ENCODE data around the gene PRRC2C.
"Not testable (repeated sequence)": the region's sequence is repeated elsewhere in the genome, so short reads cannot be mapped to it uniquely, and the experiment has no call there.

The PRRC2C gene

DNA sequence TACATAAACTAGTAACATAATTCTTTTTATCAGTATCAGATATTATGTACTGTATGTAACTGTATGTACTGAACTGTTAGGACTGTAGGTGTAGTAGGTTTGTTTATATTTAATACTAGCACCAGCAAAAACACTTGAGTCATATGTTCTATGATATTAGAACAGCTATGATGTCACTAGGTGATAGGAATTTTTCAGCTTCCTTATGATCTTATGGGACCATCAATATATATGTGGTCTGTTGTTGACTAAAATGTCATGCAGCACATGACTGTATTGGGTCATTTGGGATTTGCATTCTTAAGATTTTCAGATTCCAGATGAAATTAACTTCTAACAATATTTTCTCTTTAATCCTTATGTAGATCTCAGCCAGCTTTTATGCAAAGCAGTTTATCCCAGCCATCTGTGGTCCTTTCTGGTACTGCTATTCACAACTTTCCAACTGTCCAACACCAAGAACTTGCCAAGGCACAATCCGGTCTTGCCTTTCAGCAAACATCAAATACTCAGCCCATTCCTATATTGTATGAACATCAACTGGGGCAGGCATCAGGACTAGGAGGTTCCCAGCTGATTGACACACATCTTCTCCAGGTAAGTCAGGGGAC is 98.4 kb downstream of the PRRC2C start:
- no peak for DNase-seq (ENCODE audit: low read depth in 2 of 2)

DNA sequence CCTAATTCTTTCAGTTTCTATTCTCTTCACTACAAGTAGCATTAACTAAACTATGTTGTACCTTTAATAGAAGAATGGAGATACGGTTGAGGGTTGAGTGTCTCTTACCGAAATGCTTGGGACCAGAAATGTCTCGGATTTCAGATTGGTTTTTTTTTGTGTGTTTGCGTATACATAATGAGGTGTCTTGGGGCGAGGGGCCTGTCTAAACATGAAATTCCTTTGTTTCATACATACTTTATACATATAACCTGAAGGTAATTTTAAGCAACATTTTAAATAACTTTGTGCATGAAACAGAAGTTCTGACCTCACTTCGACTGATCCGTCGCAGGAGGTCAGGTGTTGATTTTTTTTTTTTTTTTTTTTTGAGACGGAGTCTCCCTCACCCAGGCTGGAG is 100.4 kb downstream of the PRRC2C start:
- DNase-seq (ENCODE audit: low read depth in 2 of 2) = no peak

DNA sequence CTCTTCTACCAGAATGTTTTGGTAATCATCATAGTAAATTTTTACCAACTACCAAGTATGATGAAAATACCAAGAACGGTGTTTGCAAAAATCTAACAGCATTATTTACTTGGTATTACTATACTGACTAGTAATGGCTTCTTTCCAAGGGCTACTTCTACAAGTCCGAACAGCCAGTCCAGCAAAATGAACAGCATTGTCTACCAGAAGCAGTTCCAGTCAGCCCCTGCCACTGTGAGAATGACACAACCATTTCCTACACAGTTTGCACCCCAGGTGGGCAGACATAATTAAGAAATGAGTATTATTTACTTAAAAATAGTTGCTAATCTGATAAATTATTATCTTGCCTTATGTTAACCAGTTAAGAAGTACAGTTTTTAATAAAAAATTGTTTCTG is 102.9 kb downstream of the PRRC2C start:
- DNase-seq (ENCODE audit: low read depth in 2 of 2) = no peak

DNA sequence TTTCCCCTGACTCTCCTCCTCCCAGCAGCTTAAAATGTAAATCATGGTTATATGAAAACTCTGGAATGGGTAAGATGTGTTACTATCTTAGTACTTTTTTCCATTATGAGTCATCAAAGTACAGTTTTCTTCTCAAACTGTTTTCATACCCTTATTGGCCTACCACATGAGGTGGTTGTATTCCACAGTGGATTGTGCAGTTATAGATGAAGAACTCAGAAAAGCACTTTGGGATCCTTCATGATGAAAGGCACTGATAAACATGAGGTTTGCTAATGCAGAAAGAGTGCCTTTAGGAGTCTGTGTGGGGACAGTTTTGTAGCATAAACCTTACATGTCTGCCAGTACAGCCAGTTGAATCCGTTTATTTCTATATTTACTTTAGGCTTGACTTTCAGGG is 104.7 kb downstream of the PRRC2C start:
- DNase-seq (ENCODE audit: low read depth in 2 of 2) = no peak

DNA sequence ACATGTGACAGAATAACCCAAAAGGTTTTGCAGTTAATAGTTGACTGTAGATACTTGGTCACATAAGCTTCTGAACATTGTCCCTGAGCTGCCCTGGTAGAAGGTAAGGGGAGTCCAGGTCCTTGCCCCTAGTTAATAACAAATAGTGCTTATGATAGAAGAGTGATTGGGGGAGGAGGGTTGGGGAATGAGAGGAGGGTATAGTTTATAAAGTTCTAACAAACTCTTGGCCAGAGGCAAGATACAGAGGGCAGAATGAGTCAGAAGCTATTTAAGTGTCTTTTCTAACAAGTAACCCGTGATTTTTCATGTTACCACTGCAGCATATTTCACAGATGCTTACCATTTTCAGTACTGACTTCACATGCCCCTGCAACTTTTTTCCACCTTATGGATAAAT is 110.0 kb downstream of the PRRC2C start:
- DNase-seq (ENCODE audit: low read depth in 2 of 2) = no peak

DNA sequence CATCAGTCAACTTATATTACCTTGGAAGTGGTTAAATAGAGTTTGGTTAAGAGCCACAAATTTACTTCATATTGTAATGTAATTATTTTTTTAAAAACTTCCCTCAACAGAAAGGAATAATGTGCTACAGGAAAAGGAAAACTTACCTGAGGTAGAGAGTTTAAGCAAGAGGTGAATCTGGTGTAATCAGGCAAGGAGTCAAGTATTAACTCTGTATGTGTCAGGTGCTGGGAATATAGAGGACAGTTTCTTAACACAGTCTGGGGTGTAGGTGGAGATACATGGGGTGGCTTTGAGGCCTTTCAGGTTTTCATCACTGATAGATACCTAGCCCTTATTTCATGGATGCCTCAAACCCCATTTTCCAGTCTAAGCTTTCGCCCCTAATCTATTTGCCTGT is 110.8 kb downstream of the PRRC2C start:
- no peak for DNase-seq (ENCODE audit: low read depth in 2 of 2)

DNA sequence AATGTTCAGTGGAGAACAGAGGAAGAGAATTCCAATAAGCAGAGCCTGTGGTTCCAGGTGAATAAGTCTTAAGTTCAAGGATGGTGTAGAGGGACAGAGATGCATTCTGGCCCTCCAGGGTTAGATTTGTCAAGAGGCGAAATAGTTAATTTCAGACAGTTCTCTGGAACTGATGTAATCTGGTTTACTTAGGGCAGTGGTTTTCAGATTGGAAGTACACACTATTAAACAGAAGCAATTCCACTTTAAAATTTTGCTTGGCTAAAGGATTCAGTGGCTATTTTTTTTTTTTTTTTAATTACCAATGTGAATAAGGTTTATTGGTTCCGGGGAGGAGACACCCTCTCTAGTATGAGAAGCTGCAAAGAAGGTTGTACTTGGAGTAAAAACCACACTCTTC is 111.4 kb downstream of the PRRC2C start:
- no peak for DNase-seq (ENCODE audit: low read depth in 2 of 2)

DNA sequence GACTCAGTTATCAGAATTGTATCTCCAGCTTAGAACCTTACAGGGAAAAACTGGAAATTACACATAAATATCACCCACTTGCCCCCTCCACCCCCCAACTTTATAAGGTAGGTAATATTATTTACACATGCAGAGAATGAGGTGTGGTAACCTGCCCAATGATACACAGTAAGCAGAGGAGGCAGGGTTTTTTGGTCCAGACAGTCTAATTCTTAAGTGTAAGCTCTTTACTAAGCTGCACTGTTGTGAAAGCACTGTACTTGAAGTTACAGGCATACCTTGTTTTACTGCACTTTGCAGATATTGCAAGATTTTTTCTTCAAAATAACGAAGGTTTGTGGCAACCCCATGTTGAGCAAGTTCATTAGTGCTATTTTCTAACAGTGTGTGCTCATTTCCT is 111.9 kb downstream of the PRRC2C start:
- no peak for DNase-seq (ENCODE audit: low read depth in 2 of 2)

DNA sequence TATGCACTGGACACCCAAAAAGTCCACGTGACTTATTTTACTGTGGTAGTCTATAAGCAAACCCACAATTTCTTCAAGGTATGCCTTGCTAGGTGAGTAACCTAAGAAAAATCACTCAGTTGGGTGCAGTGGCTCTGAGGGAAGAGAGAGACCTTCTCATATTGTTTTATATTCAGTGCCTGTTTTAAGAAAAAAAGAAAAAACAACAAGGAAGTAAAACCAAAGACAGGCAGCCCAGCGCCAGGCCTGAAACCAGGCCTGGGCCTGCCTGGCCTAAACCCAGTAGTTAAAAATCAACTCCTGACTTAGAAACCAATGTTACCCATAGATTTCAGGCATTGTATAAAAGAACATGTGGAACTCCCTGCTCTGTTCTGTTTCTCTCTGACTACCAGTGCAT is 115.0 kb downstream of the PRRC2C start:
- not testable (repeated sequence) for DNase-seq (ENCODE audit: low read depth in 2 of 2)

DNA sequence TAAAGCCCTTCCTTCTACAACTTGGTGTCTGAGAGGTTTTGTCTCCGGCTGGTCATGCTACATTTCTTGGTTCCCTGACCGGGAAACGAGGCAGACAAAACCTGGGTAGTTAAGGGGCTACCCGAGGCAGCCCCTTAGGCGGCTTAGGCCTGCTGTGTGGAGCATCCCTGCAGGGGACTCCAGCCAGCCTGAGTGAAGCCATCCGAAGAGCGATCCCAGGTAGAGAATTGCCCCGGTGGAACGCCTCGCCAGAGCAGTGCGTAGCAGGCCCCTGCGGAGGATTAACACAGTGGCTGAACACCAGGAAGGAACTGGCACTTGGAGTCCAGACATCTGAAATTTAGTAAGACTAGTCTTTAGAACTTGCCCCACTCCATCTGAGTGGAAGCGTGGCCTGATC is 115.5 kb downstream of the PRRC2C start:
- DNase-seq (ENCODE audit: low read depth in 2 of 2) = no peak

DNA sequence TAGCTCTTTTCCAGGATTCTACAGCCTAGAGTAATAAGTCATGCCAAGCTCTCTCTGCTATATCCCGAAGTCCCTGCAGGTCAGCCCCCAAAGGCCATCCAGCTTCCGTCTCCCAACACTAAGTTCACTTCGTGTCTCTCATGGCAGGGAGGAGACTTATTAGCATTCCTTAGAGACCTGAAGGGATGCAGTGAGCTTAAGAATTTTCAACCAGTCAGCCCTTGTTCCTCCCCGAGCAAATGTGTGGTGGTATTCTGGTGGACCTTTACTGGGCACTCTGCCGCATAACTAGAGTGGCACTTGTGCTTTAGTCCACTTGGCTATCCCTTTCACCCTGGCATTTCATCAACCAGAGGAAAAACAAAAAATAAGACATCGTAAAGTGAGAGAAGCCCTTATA is 117.7 kb downstream of the PRRC2C start:
- DNase-seq (ENCODE audit: low read depth in 2 of 2) = not testable (repeated sequence)

DNA sequence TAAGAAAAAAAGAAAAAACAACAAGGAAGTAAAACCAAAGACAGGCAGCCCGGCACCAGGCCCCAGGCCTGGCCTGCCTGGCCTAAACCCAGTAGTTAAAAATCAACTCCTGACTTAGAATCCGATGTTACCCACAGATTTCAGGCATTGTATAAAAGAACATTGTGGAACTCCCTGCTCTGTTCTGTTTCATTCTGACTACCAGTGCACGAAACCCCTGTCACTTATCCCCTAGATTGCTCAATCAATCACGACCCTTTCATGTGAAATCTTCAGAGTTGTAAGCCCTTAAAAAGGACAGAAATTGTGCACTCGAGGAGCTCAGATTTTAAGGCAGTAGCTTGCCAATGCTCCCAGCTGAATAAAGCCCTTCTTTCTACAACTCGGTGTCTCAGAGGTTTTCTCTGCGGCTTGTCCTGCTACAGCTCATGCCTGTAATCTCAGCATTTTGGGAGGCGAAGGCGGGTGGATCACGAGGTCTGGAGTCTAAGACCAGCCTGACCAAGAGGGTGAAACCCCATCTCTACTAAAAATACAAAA is 121.1 kb downstream of the PRRC2C start:
- no peak for DNase-seq (ENCODE audit: low read depth in 2 of 2)

DNA sequence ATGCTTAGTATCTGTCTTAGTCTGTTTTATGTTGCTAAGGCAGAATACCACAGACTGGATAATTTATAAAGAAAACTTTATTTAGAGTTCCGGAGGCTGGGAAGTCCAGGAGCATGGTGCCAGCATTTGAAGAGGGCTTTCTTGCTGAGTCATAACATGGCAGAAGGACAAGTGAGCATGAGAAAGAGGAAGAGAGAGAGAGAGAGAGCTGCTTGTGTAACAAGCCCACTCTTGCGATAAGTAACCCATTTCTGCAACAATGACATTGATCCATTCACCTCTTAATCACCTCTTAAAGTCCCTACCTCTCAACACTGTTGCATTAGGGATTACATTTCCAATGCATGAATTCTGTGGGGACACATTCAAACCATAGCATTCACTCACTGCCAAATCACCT is 125.1 kb downstream of the PRRC2C start:
- no peak for DNase-seq (ENCODE audit: low read depth in 2 of 2)

DNA sequence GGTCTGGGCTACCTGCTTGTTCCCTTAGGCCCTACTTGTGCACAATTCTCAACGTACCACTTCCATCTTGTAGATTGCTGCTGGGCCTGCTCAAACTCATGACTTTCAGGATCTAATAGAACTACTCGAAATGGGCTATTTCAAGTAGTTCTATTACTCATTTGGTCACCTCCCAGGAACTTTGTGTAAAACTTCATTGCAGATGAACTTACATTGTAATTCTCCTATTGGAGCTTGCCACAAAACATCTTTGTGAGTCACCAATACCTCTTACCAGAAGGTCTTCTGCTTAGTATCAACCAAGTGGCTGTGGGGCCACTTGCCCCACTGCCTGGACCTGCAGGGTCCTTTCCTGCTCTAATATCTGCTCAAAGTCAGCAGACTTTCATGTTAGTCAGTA is 126.0 kb downstream of the PRRC2C start:
- no peak for DNase-seq (ENCODE audit: low read depth in 2 of 2)

DNA sequence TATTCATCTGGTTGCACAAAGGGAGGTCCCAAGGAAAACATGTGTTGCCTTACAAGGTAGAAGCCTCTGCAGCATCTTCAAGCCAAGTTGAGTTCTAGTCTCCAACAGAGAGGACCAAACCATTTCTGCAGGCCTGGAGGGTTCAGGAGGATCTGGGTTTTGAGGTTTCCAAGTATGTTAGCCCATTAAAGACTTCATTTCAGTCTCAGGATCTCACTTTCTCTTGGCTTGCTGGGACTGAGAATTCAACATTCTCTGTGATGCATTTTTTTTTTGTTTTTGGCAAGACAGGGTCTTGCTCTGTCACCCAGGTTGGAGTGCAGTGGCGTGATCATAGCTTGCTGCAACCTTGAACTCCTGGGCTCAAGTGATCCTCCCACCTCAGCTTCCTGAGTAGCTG is 128.0 kb downstream of the PRRC2C start:
- no peak for DNase-seq (ENCODE audit: low read depth in 2 of 2)

DNA sequence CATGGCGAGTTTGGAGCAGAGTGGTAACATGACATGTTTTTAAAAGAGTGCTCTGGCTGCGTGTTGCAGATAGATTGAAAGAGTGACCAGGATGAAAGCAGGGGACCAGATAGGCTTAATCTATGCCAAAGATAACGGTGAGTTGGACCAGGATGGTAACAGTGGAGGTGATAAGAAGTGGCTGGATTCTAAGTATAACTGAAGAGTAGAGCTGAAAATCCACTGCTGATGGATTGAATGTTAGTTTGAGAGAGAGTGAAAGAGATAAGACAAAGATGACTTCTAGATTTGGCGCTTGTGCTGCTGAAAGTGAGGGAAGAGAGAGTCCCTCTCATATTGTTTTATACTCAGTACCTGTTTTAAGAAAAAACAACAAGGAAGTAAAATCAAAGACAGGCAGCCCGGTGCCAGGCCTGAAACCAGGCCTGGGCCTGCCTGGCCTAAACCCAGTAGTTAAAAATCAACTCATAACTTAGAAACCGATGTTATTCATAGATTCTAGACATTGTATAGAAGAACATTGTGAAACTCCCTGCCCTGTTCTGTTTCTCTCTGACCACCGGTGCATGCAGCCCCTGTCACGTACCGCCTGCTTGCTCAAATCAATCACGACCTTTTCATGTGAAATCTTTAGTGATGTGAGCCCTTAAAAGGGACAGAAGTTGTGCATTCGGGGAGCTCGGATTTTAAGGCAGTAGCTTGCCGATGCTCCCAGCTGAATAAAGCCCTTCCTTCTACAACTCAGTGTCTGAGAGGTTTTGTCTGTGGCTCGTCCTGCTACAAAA is 130.0 kb downstream of the PRRC2C start:
- not testable (repeated sequence) for DNase-seq (ENCODE audit: low read depth in 2 of 2)

DNA sequence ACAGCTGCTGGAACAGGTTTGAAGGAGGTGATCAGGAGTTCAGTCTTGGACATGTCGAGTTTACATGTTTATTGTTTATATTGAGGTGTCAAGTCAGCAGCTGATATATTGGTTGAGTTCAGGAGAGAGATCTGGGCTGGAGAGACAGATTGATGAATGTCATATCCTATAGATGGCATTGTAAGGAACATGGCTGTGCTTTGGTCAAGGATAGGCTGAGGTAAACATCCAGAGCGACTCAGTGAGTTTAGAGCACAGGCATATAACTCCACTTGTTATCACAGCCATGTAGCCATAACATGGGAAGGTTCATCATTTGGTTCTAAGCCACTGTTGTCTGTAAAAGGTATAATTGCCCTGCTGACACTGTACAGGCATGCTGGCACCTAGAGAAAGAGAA is 131.3 kb downstream of the PRRC2C start:
- DNase-seq (ENCODE audit: low read depth in 2 of 2) = no peak

DNA sequence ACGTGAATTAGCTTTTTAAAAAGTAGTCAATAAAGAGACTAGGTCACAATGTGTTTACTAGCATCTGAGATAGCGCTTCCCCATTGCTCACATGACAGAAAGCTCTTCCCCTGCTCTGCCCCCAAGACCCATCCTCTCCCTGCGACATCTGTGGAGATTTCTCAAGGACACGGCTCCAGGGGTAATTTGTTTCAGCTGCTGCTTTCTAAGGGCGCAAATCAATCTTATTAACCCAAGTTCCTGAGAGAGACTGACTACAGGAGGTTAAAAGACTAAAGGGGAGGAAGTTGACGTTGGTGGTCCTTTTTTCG is 136.8 kb downstream of the PRRC2C start, which contains the start of gene MYOCOS:
TSS of gene MYOCOS (plus strand) at position 92 of the 311 bp plus-strand sequence. CDS start 1,641 bp downstream, outside the sequence.
- DNase-seq (ENCODE audit: low read depth in 2 of 2) = no peak

DNA sequence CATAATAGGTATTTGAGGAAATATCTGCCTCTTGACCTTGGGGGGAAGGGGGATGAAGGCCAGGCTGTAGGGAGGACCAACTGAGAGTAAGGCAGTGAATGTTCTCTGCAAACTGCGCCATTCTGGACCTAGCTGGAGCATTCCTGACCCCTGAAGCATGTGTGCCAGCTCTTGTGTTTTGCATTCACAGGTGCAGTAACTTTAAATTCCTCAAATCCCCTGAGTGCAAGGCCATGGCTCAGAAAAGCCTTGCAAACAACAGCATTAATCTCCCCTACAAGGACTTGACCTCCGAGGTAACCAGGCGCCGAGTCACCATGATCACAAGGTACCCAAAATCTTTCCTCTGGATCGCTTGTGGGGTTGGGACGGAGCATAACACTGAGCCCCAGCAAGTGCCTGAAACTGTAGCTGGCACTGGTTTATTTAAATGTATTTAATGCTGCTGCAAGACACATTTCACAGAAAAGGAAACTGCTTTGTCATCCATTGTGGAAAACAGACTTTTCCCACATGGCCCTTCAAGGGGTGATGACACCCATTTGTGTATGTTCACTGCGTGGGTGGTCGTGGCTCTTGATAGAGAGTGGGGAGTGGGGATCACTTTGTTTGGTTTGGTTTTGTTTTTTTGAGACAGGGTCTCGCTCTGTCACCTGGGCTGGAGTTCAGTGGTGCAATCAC is 138.5 kb downstream of the PRRC2C start:
- no peak for DNase-seq (ENCODE audit: low read depth in 2 of 2)

DNA sequence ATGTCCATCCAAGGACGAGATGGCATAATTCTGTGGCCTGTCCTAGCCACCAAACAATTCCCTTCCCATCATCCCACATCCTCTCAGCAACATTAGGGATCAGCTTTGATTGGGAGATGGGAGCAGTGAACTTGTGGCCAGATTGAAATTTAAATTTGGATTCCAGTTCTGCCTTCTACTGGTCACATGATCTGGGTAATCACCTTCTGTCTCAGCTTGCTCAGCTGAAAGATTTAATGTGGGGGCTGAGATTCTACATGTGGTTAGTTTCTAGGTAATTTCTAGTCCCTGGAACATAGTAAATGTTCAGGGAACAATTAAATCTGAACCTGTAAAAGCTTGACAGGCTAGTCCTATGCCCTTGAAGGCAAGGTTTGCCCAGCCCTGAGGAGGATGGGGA is 139.9 kb downstream of the PRRC2C start:
- no peak for DNase-seq (ENCODE audit: low read depth in 2 of 2)

DNA sequence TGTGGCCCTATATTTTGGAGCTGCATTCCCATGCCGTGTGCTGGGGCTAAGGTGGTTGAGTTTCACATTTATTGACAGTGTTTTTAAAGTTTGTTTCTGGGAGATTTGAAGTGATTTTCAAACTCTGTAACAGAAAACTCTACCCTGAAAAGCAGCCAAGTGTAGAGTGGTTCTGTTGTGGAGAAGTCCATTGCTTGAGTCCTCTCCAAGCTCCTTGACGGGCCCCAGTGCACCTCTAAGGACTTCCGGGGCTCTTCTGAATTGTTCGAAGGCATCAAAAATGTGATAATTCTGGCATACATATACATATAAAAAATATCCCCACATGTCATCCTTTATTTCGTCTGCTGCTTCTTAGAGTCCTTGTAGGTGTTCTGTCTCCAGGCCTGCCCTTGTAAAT is 141.7 kb downstream of the PRRC2C start:
- DNase-seq (ENCODE audit: low read depth in 2 of 2) = no peak

DNA sequence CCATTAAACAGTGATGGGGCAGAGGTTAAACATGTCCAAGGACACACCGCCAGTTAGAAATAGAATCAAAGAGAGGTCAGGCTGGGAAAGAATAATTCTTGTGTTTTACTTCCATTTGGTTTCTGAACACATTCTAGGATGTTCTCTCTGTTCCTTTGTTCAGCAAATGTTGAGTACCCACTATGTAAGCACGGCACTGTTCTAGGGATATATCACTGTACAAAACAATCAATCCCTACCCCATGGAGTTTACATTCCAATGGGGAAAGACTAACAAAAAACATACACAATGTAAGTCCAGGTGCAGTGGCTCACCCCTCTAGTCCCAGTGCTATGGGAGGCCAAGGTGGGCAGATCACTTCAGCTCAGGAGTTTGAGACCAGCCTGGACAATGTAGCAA is 142.9 kb downstream of the PRRC2C start:
- no peak for DNase-seq (ENCODE audit: low read depth in 2 of 2)

DNA sequence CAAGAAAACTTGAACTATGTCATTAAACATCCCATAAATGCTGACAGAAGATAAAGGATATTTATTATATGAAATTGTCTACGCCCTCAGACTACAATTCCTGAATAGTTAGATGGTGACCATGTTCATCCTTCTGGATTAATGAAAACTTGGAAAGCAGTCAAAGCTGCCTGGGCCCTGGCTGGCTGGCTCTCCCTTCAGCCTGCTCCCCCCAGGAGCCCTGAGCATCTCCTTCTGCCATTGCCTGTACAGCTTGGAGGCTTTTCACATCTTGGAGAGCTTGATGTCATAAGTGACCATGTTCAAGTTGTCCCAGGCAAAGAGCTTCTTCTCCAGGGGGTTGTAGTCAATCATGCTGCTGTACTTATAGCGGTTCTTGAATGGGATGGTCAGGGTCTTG is 150.3 kb downstream of the PRRC2C start:
- no peak for DNase-seq (ENCODE audit: low read depth in 2 of 2)
